MM.1S (cell line): ENCODE measurements around the gene IL17RD.

ENCODE experiments used
- DNase-seq: peaks from one replicate; pipeline ENCODE4 v3.0.0-alpha.2; 2015
- H2AFZ ChIP-seq: fragments of 300-600 bp; sonication (generic); 2 replicates; pipeline ENCODE4 v1.6.0; 2016; ENCODE audit warnings: antibody characterized with exemption, low read length
- H3F3A ChIP-seq: fragments of 300-600 bp; sonication (generic); 2 replicates; pipeline ENCODE4 v1.6.1; 2016; ENCODE audit warnings: mild to moderate bottlenecking, antibody characterized with exemption, low read length, moderate library complexity, mixed read lengths; ENCODE audit not compliant: insufficient read depth
- H3K27ac ChIP-seq: fragments of 300-600 bp; sonication (generic); 2 replicates; pipeline ENCODE4 v1.5.1; 2016; ENCODE audit warnings: mild to moderate bottlenecking, low read length
- H3K27me3 ChIP-seq: fragments of 300-600 bp; sonication (generic); replicated peaks from 2 replicates; pipeline ENCODE4 v1.6.0; 2016; ENCODE audit warnings: low read length; ENCODE audit not compliant: insufficient read depth
- H3K36me3 ChIP-seq: fragments of 300-600 bp; sonication (generic); replicated peaks from 2 replicates; pipeline ENCODE4 v1.6.1; 2016; ENCODE audit warnings: mild to moderate bottlenecking, low read length, mixed read lengths; ENCODE audit not compliant: insufficient read depth
- H3K4me1 ChIP-seq: fragments of 300-600 bp; sonication (generic); 2 replicates; pipeline ENCODE4 v1.6.1; 2016; ENCODE audit warnings: low read length, mixed read lengths
- H3K4me2 ChIP-seq: fragments of 300-600 bp; sonication (generic); 2 replicates; pipeline ENCODE4 v1.6.0; 2016; ENCODE audit warnings: low read depth, low read length
- H3K4me3 ChIP-seq: fragments of 300-600 bp; sonication (generic); 2 replicates; pipeline ENCODE4 v1.5.1; 2016; ENCODE audit warnings: low read length, mixed read lengths
- H3K79me2 ChIP-seq: fragments of 300-600 bp; sonication (generic); 2 replicates; pipeline ENCODE4 v1.6.1; 2016; ENCODE audit warnings: mixed run types, low read length, mixed read lengths
- H3K9ac ChIP-seq: fragments of 300-600 bp; sonication (generic); 2 replicates; pipeline ENCODE4 v1.6.1; 2016; ENCODE audit warnings: low read length, mixed read lengths
- H3K9me2 ChIP-seq: fragments of 300-600 bp; sonication (generic); replicated peaks from 2 replicates; pipeline ENCODE4 v1.6.1; 2016; ENCODE audit warnings: mild to moderate bottlenecking, low read length, mixed read lengths; ENCODE audit not compliant: insufficient read depth
- H3K9me3 ChIP-seq: fragments of 300-600 bp; sonication (generic); replicated peaks from 2 replicates; pipeline ENCODE4 v1.6.1; 2016; ENCODE audit warnings: mild to moderate bottlenecking, low read length, mixed read lengths; ENCODE audit not compliant: insufficient read depth
- H4K20me1 ChIP-seq: fragments of 300-600 bp; sonication (generic); 2 replicates; pipeline ENCODE4 v1.6.1; 2016; ENCODE audit warnings: mild to moderate bottlenecking, low read length, moderate library complexity, mixed read lengths; ENCODE audit not compliant: insufficient read depth
- CTCF ChIP-seq: fragments of 300-600 bp; sonication (generic); IDR thresholded peaks from 2 replicates; pipeline ENCODE4 v1.5.1; 2016; ENCODE audit warnings: antibody characterized with exemption, low read length, mixed read lengths
- EZH2 ChIP-seq: fragments of 300-600 bp; sonication (generic); optimal IDR thresholded peaks from 2 replicates; pipeline ENCODE3; 2017; ENCODE audit warnings: low read depth, mild to moderate bottlenecking, antibody characterized with exemption, low read length, mixed read lengths
- EZH2phosphoT487 ChIP-seq: fragments of 300-600 bp; sonication (generic); IDR thresholded peaks from 2 replicates; pipeline ENCODE4 v1.6.1; 2018; ENCODE audit warnings: antibody characterized with exemption, low read length

Gene IL17RD

GRCh38 chr3:57048052-57048671, 117.0 kb downstream of the IL17RD start:
- Histone ChIP-seq H3K9me3 (no peaks in the 10 kb centered on the region), H3K4me1 (no peaks in the 10 kb centered on the region), H3K27me3 (no peaks in the 10 kb centered on the region), H3K4me2 (no peak overlapping the region), H3K27ac (no peak overlapping the region), H3K9ac (no peak overlapping the region), H4K20me1 (no peaks in the 10 kb centered on the region), H2AFZ (no peak overlapping the region), H3K36me3 (no peaks in the 10 kb centered on the region), H3K9me2 (no peaks in the 10 kb centered on the region), H3K79me2 (no peaks in the 10 kb centered on the region), H3K4me3 (no peak overlapping the region), H3F3A (no peaks in the 10 kb centered on the region)
- TF ChIP-seq CTCF = no peak
- TF ChIP-seq EZH2 = no peak
- DNase-seq = no peak

GRCh38 chr3:57046101-57046765, 118.9 kb downstream of the IL17RD start:
- Histone ChIP-seq H3K9me2 (no peaks in the 10 kb centered on the region), H3K4me1 (no peaks in the 10 kb centered on the region), H3K4me3 (no peak overlapping the region), H4K20me1 (no peaks in the 10 kb centered on the region), H2AFZ (no peak overlapping the region), H3K9me3 (no peaks in the 10 kb centered on the region), H3K9ac (no peak overlapping the region), H3K79me2 (no peaks in the 10 kb centered on the region), H3K27me3 (no peaks in the 10 kb centered on the region), H3F3A (no peaks in the 10 kb centered on the region), H3K27ac (no peak overlapping the region), H3K4me2 (no peak overlapping the region), H3K36me3 (no peaks in the 10 kb centered on the region)
- TF ChIP-seq EZH2phosphoT487 (no peak), EZH2 (no peak)
- DNase-seq = no peak

- H3K27me3 ChIP-seq = no peaks in the 10 kb centered on the region
- TF ChIP-seq EZH2 (no peak), CTCF (no peak)
- no peaks in the 10 kb centered on the region for H3K9me3 ChIP-seq
- no peak overlapping the region for H2AFZ ChIP-seq
- no peaks in the 10 kb centered on the region for H3K36me3 ChIP-seq
- no peaks in the 10 kb centered on the region for H3K79me2 ChIP-seq
- H3K4me3 ChIP-seq = no peak overlapping the region
- H3F3A ChIP-seq = no peaks in the 10 kb centered on the region
- H3K9me2 ChIP-seq = no peaks in the 10 kb centered on the region
- no peak overlapping the region for H3K9ac ChIP-seq
- no peak for DNase-seq
- H3K4me2 ChIP-seq = no peak overlapping the region
- no peak overlapping the region for H3K27ac ChIP-seq
- H4K20me1 ChIP-seq = no peaks in the 10 kb centered on the region
- H3K4me1 ChIP-seq = no peaks in the 10 kb centered on the region
These were observed 121.6 kb downstream of the IL17RD start for GRCh38 chr3:57043518-57043917.

- Histone ChIP-seq H3K4me2 (no peak overlapping the region), H3K4me3 (no peak overlapping the region), H2AFZ (no peak overlapping the region), H3F3A (no peaks in the 10 kb centered on the region), H4K20me1 (no peaks in the 10 kb centered on the region), H3K79me2 (no peaks in the 10 kb centered on the region), H3K9ac (no peak overlapping the region), H3K9me3 (no peaks in the 10 kb centered on the region), H3K36me3 (no peaks in the 10 kb centered on the region), H3K9me2 (no peaks in the 10 kb centered on the region), H3K4me1 (no peaks in the 10 kb centered on the region), H3K27ac (no peak overlapping the region), H3K27me3 (no peaks in the 10 kb centered on the region)
- DNase-seq = no peak
- no peak for TF ChIP-seq EZH2
- no peak for TF ChIP-seq EZH2phosphoT487
- TF ChIP-seq CTCF = no peak
These were observed 123.5 kb downstream of the IL17RD start for GRCh38 chr3:57041674-57042073.
